B cell (primary cell): ENCODE data around the gene PCGF2. TPM values are rescaled to one million over a fixed set of nuclear protein-coding genes. Genes with fewer than 3 reads are reported as not detected.

ENCODE experiments used
- ATAC-seq: fragments of 200-7000 bp; cut with Tn5 transposase; one replicate; pipeline ENCODE4 v1.10.0; 2021; ENCODE audit warnings: low read depth, mild to moderate bottlenecking, moderate number of reproducible peaks, moderate library complexity
- CTCF ChIA-PET: fragments of 350-600 bp; sonication (Branson Sonifier 250); formaldehyde crosslinking; loops from one replicate; lab custom pipeline; 2021; ENCODE audit warnings: antibody characterized with exemption, inconsistent platforms; lab: Charles Lee
- POLR2A ChIA-PET: fragments of 350-600 bp; sonication (Branson Sonifier 250); formaldehyde crosslinking; loops from one replicate; lab custom pipeline; 2021; ENCODE audit warnings: antibody characterized with exemption; lab: Charles Lee
- DNase-seq: peaks from one replicate; pipeline ENCODE4 v3.0.0; 2013
- H2AFZ ChIP-seq: 2 replicates; pipeline ENCODE4 v1.6.1; 2012; ENCODE audit warnings: mild to moderate bottlenecking, low read depth, low read length; ENCODE audit not compliant: insufficient read depth, poor library complexity, severe bottlenecking
- H3K27ac ChIP-seq, 2 donors: 1 replicate in 1 of 2; 2 replicates in 1 of 2; pipeline ENCODE4 v1.5.1; 2012 to 2013; ENCODE audit warnings: low read length in 2 of 2, mild to moderate bottlenecking in 2 of 2, moderate library complexity in 1 of 2
- H3K27me3 ChIP-seq, 4 experiments: fragments of 200-600 bp in 1 of 4; sonication (generic) in 1 of 4; replicated peaks in 1 of 4; 1 replicate in 2 of 4; 2 replicates in 2 of 4; pipeline versions ENCODE4 v1.6.1 to v1.7.0; 2013 to 2016; ENCODE audit warnings: low read length in 3 of 4, mild to moderate bottlenecking in 2 of 4, mixed read lengths in 1 of 4, moderate library complexity in 1 of 4; ENCODE audit not compliant: insufficient read depth in 4 of 4, control insufficient read depth in 3 of 4; ENCODE audit errors: control extremely low read depth in 1 of 4
- H3K36me3 ChIP-seq, 2 experiments: replicated peaks in 1 of 2; 1 replicate in 1 of 2; 2 replicates in 1 of 2; pipeline versions ENCODE4 v1.6.1 to v1.7.1; 2013; ENCODE audit warnings: low read length in 1 of 2; ENCODE audit not compliant: insufficient read depth in 2 of 2, control insufficient read depth in 1 of 2; ENCODE audit errors: control extremely low read depth in 1 of 2, extremely low read depth in 1 of 2
- H3K4me1 ChIP-seq, 2 donors: fragments of 200-600 bp in 1 of 2; sonication (generic) in 1 of 2; 1 replicate in 1 of 2; 2 replicates in 1 of 2; pipeline versions ENCODE4 v1.5.1 to v1.6.1; 2013 to 2017; ENCODE audit warnings: low read length in 2 of 2; ENCODE audit not compliant: control insufficient read depth in 2 of 2, insufficient read depth in 2 of 2
- H3K4me2 ChIP-seq: replicated peaks from 2 replicates; pipeline ENCODE3; 2012; ENCODE audit warnings: mild to moderate bottlenecking, low read depth, low read length; ENCODE audit not compliant: poor library complexity, severe bottlenecking
- H3K4me3 ChIP-seq, 5 experiments: fragments of 200-600 bp in 1 of 5; sonication (generic) in 1 of 5; 1 replicate in 3 of 5; 2 replicates in 2 of 5; pipeline versions ENCODE4 v1.5.1 to v1.7.0; 2011 to 2016; ENCODE audit warnings: low read length in 4 of 5, mild to moderate bottlenecking in 4 of 5, low read depth in 2 of 5, control low read depth in 1 of 5, moderate library complexity in 1 of 5; ENCODE audit not compliant: insufficient read depth in 1 of 5; ENCODE audit errors: control extremely low read depth in 1 of 5, extremely low read depth in 1 of 5
- H3K79me2 ChIP-seq: fragments of 200-600 bp; sonication (generic); one replicate; pipeline ENCODE4 v1.6.0; 2016; ENCODE audit warnings: low read length; ENCODE audit not compliant: control insufficient read depth, insufficient read depth
- H3K9ac ChIP-seq: fragments of 200-600 bp; sonication (generic); 2 replicates; pipeline ENCODE4 v1.6.1; 2017; ENCODE audit warnings: mild to moderate bottlenecking, low read length, moderate library complexity
- H3K9me3 ChIP-seq, 3 donors: one replicate each; pipeline versions ENCODE4 v1.6.1 to v1.7.1; 2013; ENCODE audit warnings: low read length in 2 of 3; ENCODE audit not compliant: control insufficient read depth in 2 of 3, insufficient read depth in 1 of 3; ENCODE audit errors: control extremely low read depth in 1 of 3
- H4K20me1 ChIP-seq: 2 replicates; pipeline ENCODE4 v1.6.0; 2012; ENCODE audit warnings: mild to moderate bottlenecking, low read length; ENCODE audit not compliant: insufficient read depth, control insufficient read depth, poor library complexity, severe bottlenecking
- H3K27ac Mint-ChIP-seq: one replicate; pipeline ENCODE4 v1.8.0; 2021; ENCODE audit warnings: mixed read lengths
- H3K27me3 Mint-ChIP-seq: one replicate; pipeline ENCODE4 v1.8.0; 2021; ENCODE audit warnings: mixed read lengths
- H3K4me1 Mint-ChIP-seq: one replicate; pipeline ENCODE4 v1.8.0; 2021; ENCODE audit warnings: mixed read lengths
- H3K4me3 Mint-ChIP-seq: one replicate; pipeline ENCODE4 v1.8.0; 2021; ENCODE audit warnings: mixed read lengths
- H3K9me3 Mint-ChIP-seq: one replicate; pipeline ENCODE4 v1.8.0; 2022; ENCODE audit warnings: mixed read lengths; ENCODE audit not compliant: insufficient read depth
- CTCF ChIP-seq: fragments of 200-600 bp; IDR thresholded peaks from one replicate; pipeline ENCODE4 v1.8.0; 2022; ENCODE audit warnings: antibody characterized with exemption, mild to moderate bottlenecking
- EZH2 ChIP-seq: IDR thresholded peaks from 2 replicates; pipeline ENCODE4 v1.6.1; 2012; ENCODE audit warnings: borderline replicate concordance, low read depth, mild to moderate bottlenecking, moderate library complexity, low read length; ENCODE audit not compliant: insufficient read depth, poor library complexity, severe bottlenecking
- WGBS: methylation state at CpG from one replicate; pipeline ENCODE4 v1.1.5; 2013; ENCODE audit warnings: missing lambda C conversion rate; ENCODE audit not compliant: insufficient coverage; 5-methylcytosine and 5-hydroxymethylcytosine counted together
- intact Hi-C: fragments of 100-400 bp; cut with micrococcal nuclease; formaldehyde crosslinking; loops from one replicate; pipeline ENCODE4 v1.10.0; 2022
- polyA plus RNA-seq: library from polyadenylated mRNA; depleted of rRNA; stranded (reverse); fragments of >200 nt; gene quantifications from 2 replicates; pipeline ENCODE4 v1.2.3, GENCODE V29; 2012
- total RNA-seq, 2 donors: library from RNA; stranded (reverse); fragments of 120-200 nt in 1 of 2; gene quantifications; 1 replicate in 1 of 2; 2 replicates in 1 of 2; pipeline versions ENCODE4 v1.2.3 to v1.2.4, GENCODE V29; 2013 to 2022

The PCGF2 gene
- total and polyA plus RNA-seq, 2 donors (not counting 1 experiment from before 2014, with no cell fraction given) = 0.04 TPM; not detected in 1

- no peaks in the 10 kb centered on the region for H3K27me3 Mint-ChIP-seq
- no peaks in the 10 kb centered on the region for H3K9me3 Mint-ChIP-seq
- no peak overlapping the region for H3K4me2 ChIP-seq
- H3K27me3 ChIP-seq = no peaks in the 10 kb centered on the region
- H3K9me3 ChIP-seq = no peaks in the 10 kb centered on the region
- no peaks in the 10 kb centered on the region for H3K79me2 ChIP-seq
- peaks cover 21% of the 10 kb centered on the region for H4K20me1 ChIP-seq
- POLR2A ChIA-PET = interaction anchor here (1.2 kb wide), 1 partner anchor 11 kb away, joined by 3 read pairs; no protein-coding TSS in a partner anchor
- H3K4me3 ChIP-seq = no peak overlapping the region
- intact Hi-C loops = no loop called here
- no peak overlapping the region for H3K27ac ChIP-seq
- peaks cover 11% of the 10 kb centered on the region for H3K4me1 Mint-ChIP-seq
- no peak overlapping the region for H3K27ac Mint-ChIP-seq
- H2AFZ ChIP-seq = no peak overlapping the region
- CTCF ChIA-PET = interaction anchor here (0.7 kb wide), 1 partner anchor 15 kb away, joined by 3 read pairs; no protein-coding TSS in a partner anchor
- WGBS = 94% methylated on average over 31 of the region's 39 CpGs
- no peak for DNase-seq
- no peak for ATAC-seq
- H3K4me3 Mint-ChIP-seq = no peak overlapping the region
- peaks cover 0 to 5% of the 10 kb centered on the region in 2 donors for H3K4me1 ChIP-seq
- TF ChIP-seq CTCF (no peak), EZH2 (no peak)
- H3K36me3 ChIP-seq = peaks cover 0 to 78% of the 10 kb centered on the region in 2 experiments
- no peak overlapping the region for H3K9ac ChIP-seq
Measured at GRCh38 chr17:38719943-38720641, 28.0 kb downstream of the PCGF2 start.

- Mint-ChIP-seq H3K4me1 (peaks cover 14% of the 10 kb centered on the region), H3K4me3 (no peak overlapping the region), H3K27ac (no peak overlapping the region), H3K27me3 (no peaks in the 10 kb centered on the region), H3K9me3 (no peaks in the 10 kb centered on the region)
- peaks cover 0 to 5% of the 10 kb centered on the region in 2 donors for H3K4me1 ChIP-seq
- H3K9me3 ChIP-seq = no peaks in the 10 kb centered on the region
- no peak for ATAC-seq
- H3K36me3 ChIP-seq = peaks cover 0 to 78% of the 10 kb centered on the region in 2 experiments
- TF ChIP-seq CTCF (no peak), EZH2 (no peak)
- CTCF ChIA-PET = interaction anchor here (1.2 to 2.6 kb wide), 3 partner anchors 9 to 16 kb away, joined by 3 to 11 read pairs (median 4); partner anchors contain the start of gene CISD3
- no peak overlapping the region for H3K4me2 ChIP-seq
- no peaks in the 10 kb centered on the region for H3K27me3 ChIP-seq
- H4K20me1 ChIP-seq = peaks cover 21% of the 10 kb centered on the region
- POLR2A ChIA-PET = interaction anchor here (0.6 kb wide), 1 partner anchor 10 kb away, joined by 3 read pairs; no protein-coding TSS in a partner anchor
- H3K79me2 ChIP-seq = no peaks in the 10 kb centered on the region
- no peak overlapping the region for H3K4me3 ChIP-seq
- WGBS = 98% methylated on average over 26 of the region's 29 CpGs
- H3K27ac ChIP-seq = no peak overlapping the region
- no peak overlapping the region for H3K9ac ChIP-seq
- no peak overlapping the region for H2AFZ ChIP-seq
- intact Hi-C loops = no loop called here
- DNase-seq = no peak
Measured at GRCh38 chr17:38719289-38719942, 28.7 kb downstream of the PCGF2 start.
